Smooth muscle cell (in vitro differentiated cells): Measurements from ENCODE around the gene DYNC1H1. TPM values are rescaled to one million over a fixed set of nuclear protein-coding genes. Genes with fewer than 3 reads are reported as not detected.

Source experiments
- DNase-seq: peaks from one replicate; lab custom pipeline; 2025; ENCODE audit not compliant: unreplicated experiment; lab: John Stamatoyannopoulos, UW
- H2AFZ ChIP-seq: fragments of 200-600 bp; sonication (generic); 2 replicates; pipeline ENCODE4 v1.6.0; 2016; ENCODE audit warnings: antibody characterized with exemption, low read depth, mild to moderate bottlenecking
- H3F3A ChIP-seq: fragments of 200-600 bp; sonication (generic); 2 replicates; pipeline ENCODE4 v1.6.0; 2017; ENCODE audit warnings: antibody characterized with exemption, low read depth
- H3K27ac ChIP-seq: fragments of 200-600 bp; sonication (generic); 2 replicates; pipeline ENCODE4 v1.5.1; 2016; ENCODE audit warnings: low read depth, mild to moderate bottlenecking
- H3K27me3 ChIP-seq: fragments of 200-600 bp; sonication (generic); 2 replicates; pipeline ENCODE4 v1.6.1; 2016; ENCODE audit warnings: low read depth, mild to moderate bottlenecking
- H3K36me3 ChIP-seq: fragments of 200-600 bp; sonication (generic); 2 replicates; pipeline ENCODE4 v1.5.1; 2016; ENCODE audit warnings: low read depth
- H3K4me1 ChIP-seq: fragments of 200-600 bp; sonication (generic); 2 replicates; pipeline ENCODE4 v1.5.1; 2016; ENCODE audit warnings: low read depth
- H3K4me2 ChIP-seq: fragments of 200-600 bp; sonication (generic); 2 replicates; pipeline ENCODE4 v1.6.0; 2016; ENCODE audit warnings: mild to moderate bottlenecking
- H3K4me3 ChIP-seq: fragments of 200-600 bp; sonication (generic); 2 replicates; pipeline ENCODE4 v1.5.1; 2016; ENCODE audit warnings: mild to moderate bottlenecking
- H3K79me2 ChIP-seq: fragments of 200-600 bp; sonication (generic); 2 replicates; pipeline ENCODE4 v1.6.0; 2016; ENCODE audit warnings: low read depth, mild to moderate bottlenecking
- H3K9ac ChIP-seq: fragments of 200-600 bp; sonication (generic); 2 replicates; pipeline ENCODE4 v1.6.0; 2016; ENCODE audit warnings: low read depth
- H3K9me3 ChIP-seq: fragments of 200-600 bp; sonication (generic); replicated peaks from 2 replicates; pipeline ENCODE4 v1.5.1; 2016; ENCODE audit warnings: low read depth
- H4K20me1 ChIP-seq: fragments of 200-600 bp; sonication (generic); 2 replicates; pipeline ENCODE4 v1.6.0; 2016; ENCODE audit warnings: low read depth
- CTCF ChIP-seq: fragments of 200-600 bp; sonication (generic); IDR thresholded peaks from 2 replicates; pipeline ENCODE4 v1.5.1; 2017; ENCODE audit warnings: borderline replicate concordance, mild to moderate bottlenecking, antibody characterized with exemption; ENCODE audit not compliant: insufficient read depth, poor library complexity, severe bottlenecking
- WGBS: methylation state at CpG from one replicate; pipeline ENCODE4 v1.1.7; 2016; ENCODE audit warnings: low lambda C conversion rate; 5-methylcytosine and 5-hydroxymethylcytosine counted together
- polyA plus RNA-seq: library from polyadenylated mRNA; unstranded; fragments of >200 nt; fragmentation: Nextera tagmentation; extraction: Ambion mirVana; gene quantifications from 2 replicates; pipeline ENCODE4 v1.2.1, GENCODE V29; 2016
- total RNA-seq: library from RNA; depleted of rRNA; stranded (reverse); fragments of >200 nt; gene quantifications from 2 replicates; pipeline ENCODE4 v1.2.3, GENCODE V29; 2014

The DYNC1H1 gene
- total and polyA plus RNA-seq, 2 experiments from 2014 or later: 137 to 399 TPM

GRCh38 chr14:102050026-102050405 is 85.6 kb downstream of the DYNC1H1 start:
- H3K4me3 ChIP-seq: no peak overlapping the region
- no peak for DNase-seq
- 100% methylated on average over 12 of the region's 12 CpGs for WGBS
- peaks cover 11% of the 10 kb centered on the region for H3K36me3 ChIP-seq
- no peak overlapping the region for H3K4me2 ChIP-seq
- H4K20me1 ChIP-seq: peaks cover 5% of the 10 kb centered on the region
- H3K9me3 ChIP-seq: no peaks in the 10 kb centered on the region
- no peak overlapping the region for H3K9ac ChIP-seq
- H3K27me3 ChIP-seq: no peaks in the 10 kb centered on the region
- no peak overlapping the region for H3K27ac ChIP-seq
- H3K79me2 ChIP-seq: no peaks in the 10 kb centered on the region
- H3K4me1 ChIP-seq: no peaks in the 10 kb centered on the region
- H2AFZ ChIP-seq: no peak overlapping the region
- no peak for TF ChIP-seq CTCF
- no peaks in the 10 kb centered on the region for H3F3A ChIP-seq

- Histone ChIP-seq H3F3A (no peaks in the 10 kb centered on the region), H3K9me3 (no peaks in the 10 kb centered on the region), H3K4me2 (no peak overlapping the region), H3K4me3 (no peak overlapping the region), H4K20me1 (peaks cover 5% of the 10 kb centered on the region), H3K79me2 (no peaks in the 10 kb centered on the region), H3K27me3 (no peaks in the 10 kb centered on the region), H3K27ac (no peak overlapping the region), H2AFZ (no peak overlapping the region), H3K9ac (no peak overlapping the region), H3K36me3 (peaks cover 11% of the 10 kb centered on the region), H3K4me1 (no peaks in the 10 kb centered on the region)
- 87% methylated on average over 11 of the region's 11 CpGs for WGBS
- no peak for TF ChIP-seq CTCF
- DNase-seq: no peak
These were observed 86.3 kb downstream of the DYNC1H1 start for GRCh38 chr14:102050625-102051024.

GRCh38 chr14:102052522-102052921 is 88.1 kb downstream of the DYNC1H1 start:
- Histone ChIP-seq H3K27ac (no peak overlapping the region), H3K4me1 (no peaks in the 10 kb centered on the region), H4K20me1 (no peaks in the 10 kb centered on the region), H2AFZ (no peak overlapping the region), H3K9ac (no peak overlapping the region), H3K4me3 (no peak overlapping the region), H3F3A (peaks cover 4% of the 10 kb centered on the region), H3K4me2 (no peak overlapping the region), H3K9me3 (no peaks in the 10 kb centered on the region), H3K27me3 (no peaks in the 10 kb centered on the region), H3K79me2 (no peaks in the 10 kb centered on the region), H3K36me3 (peaks cover 11% of the 10 kb centered on the region)
- 98% methylated on average over 10 of the region's 10 CpGs for WGBS
- no peak for DNase-seq
- no peak for TF ChIP-seq CTCF

- H3K27me3 ChIP-seq: no peaks in the 10 kb centered on the region
- H4K20me1 ChIP-seq: no peaks in the 10 kb centered on the region
- H3K27ac ChIP-seq: no peak overlapping the region
- no peak for DNase-seq
- 80% methylated on average over 23 of the region's 24 CpGs for WGBS
- no peak overlapping the region for H3K9ac ChIP-seq
- peaks cover 4% of the 10 kb centered on the region for H3F3A ChIP-seq
- H3K36me3 ChIP-seq: peaks cover 5% of the 10 kb centered on the region
- no peaks in the 10 kb centered on the region for H3K9me3 ChIP-seq
- no peak overlapping the region for H3K4me3 ChIP-seq
- H3K79me2 ChIP-seq: no peaks in the 10 kb centered on the region
- H2AFZ ChIP-seq: no peak overlapping the region
- H3K4me1 ChIP-seq: no peaks in the 10 kb centered on the region
- H3K4me2 ChIP-seq: no peak overlapping the region
- no peak for TF ChIP-seq CTCF
These were observed 91.0 kb downstream of the DYNC1H1 start for GRCh38 chr14:102055181-102055901.
